ENCODE measurements around the gene TKFC. TPM values are rescaled to one million over a fixed set of nuclear protein-coding genes. Genes with fewer than 3 reads are reported as not detected.

TKFC gene
- total RNA-seq, 4 donors from 2014 or later = 12.9 to 24.2 (median 14.8) TPM

DNA sequence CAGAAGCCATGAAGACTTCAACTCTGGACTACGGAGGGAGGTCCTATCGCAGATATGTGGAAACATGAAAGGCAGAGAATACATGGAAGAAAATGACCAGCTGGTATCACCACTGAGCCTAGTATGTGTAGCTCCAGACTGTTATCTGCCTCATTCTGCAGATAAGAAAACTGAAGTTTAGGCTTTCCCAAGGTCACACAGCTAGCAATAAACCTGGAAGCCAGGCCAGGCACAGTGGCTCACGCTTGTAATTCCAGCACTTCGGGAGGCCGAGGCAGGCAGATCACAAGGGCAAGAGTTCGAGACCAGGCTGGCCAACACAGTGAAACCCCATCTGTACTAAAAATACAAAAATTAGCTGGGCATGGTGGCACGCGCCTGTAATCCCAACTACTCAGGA is 22.3 kb upstream of the TKFC start:
- peaks cover 92 to 100% (median 99%) of the 10 kb centered on the region in 4 donors for H3K36me3 ChIP-seq
- H3K9me3 ChIP-seq = no peaks in the 10 kb centered on the region
- 96% methylated on average over 8 of the region's 8 CpGs for WGBS
- intact Hi-C loops (cut with DNase I) = no loop called here
- DNase-seq (ENCODE audit: extremely low spot score) = no peak
- H3K27ac ChIP-seq (replicated peaks in 1 of 4) = no peak overlapping the region
- H3K4me1 ChIP-seq = no peaks in the 10 kb centered on the region
- no peak overlapping the region for H3K4me3 ChIP-seq
- no peak for TF ChIP-seq POLR2A (IDR thresholded peaks at IDR 0.05; ENCODE audit: low read depth)
- H3K27me3 ChIP-seq = no peaks in the 10 kb centered on the region

DNA sequence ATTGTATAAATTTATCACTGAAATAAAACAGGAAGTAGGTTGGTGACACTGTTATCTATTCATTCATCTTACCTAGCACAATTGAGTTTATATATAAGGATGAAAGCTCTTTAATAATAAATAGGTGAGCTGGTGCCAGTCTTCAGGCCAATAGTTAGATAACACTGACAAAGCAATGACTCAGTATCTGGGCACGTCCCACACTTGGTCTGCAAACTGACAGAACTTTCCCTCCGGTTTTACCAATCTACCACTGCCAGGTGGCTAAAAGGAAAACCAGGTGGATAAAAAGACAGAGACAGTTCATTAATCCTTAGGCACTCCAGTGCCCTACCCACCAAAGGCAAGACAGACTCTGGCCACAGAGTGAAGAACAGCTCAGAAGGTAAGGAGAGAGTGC is 17.8 kb upstream of the TKFC start:
- intact Hi-C loops (cut with DNase I) = no loop called here
- H3K4me1 ChIP-seq = no peaks in the 10 kb centered on the region
- WGBS = 71% methylated on average over 2 of the region's 2 CpGs
- TF ChIP-seq POLR2AphosphoS5 (IDR thresholded peaks at IDR 0.05) (no peak), EP300 (IDR thresholded peaks at IDR 0.05) (no peak), POLR2A (IDR thresholded peaks at IDR 0.05; ENCODE audit: low read depth) (no peak)
- TF ChIP-seq, protein P1, sequence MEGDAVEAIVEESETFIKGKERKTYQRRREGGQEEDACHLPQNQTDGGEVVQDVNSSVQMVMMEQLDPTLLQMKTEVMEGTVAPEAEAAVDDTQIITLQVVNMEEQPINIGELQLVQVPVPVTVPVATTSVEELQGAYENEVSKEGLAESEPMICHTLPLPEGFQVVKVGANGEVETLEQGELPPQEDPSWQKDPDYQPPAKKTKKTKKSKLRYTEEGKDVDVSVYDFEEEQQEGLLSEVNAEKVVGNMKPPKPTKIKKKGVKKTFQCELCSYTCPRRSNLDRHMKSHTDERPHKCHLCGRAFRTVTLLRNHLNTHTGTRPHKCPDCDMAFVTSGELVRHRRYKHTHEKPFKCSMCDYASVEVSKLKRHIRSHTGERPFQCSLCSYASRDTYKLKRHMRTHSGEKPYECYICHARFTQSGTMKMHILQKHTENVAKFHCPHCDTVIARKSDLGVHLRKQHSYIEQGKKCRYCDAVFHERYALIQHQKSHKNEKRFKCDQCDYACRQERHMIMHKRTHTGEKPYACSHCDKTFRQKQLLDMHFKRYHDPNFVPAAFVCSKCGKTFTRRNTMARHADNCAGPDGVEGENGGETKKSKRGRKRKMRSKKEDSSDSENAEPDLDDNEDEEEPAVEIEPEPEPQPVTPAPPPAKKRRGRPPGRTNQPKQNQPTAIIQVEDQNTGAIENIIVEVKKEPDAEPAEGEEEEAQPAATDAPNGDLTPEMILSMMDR (IDR thresholded peaks at IDR 0.05) = no peak
- no peak for DNase-seq (ENCODE audit: extremely low spot score)
- H3K27ac ChIP-seq (replicated peaks in 1 of 4) = no peak overlapping the region
- H3K9me3 ChIP-seq = no peaks in the 10 kb centered on the region
- H3K27me3 ChIP-seq = no peaks in the 10 kb centered on the region
- H3K4me3 ChIP-seq = no peak overlapping the region
- peaks cover 91 to 100% (median 96%) of the 10 kb centered on the region in 4 donors for H3K36me3 ChIP-seq

DNA sequence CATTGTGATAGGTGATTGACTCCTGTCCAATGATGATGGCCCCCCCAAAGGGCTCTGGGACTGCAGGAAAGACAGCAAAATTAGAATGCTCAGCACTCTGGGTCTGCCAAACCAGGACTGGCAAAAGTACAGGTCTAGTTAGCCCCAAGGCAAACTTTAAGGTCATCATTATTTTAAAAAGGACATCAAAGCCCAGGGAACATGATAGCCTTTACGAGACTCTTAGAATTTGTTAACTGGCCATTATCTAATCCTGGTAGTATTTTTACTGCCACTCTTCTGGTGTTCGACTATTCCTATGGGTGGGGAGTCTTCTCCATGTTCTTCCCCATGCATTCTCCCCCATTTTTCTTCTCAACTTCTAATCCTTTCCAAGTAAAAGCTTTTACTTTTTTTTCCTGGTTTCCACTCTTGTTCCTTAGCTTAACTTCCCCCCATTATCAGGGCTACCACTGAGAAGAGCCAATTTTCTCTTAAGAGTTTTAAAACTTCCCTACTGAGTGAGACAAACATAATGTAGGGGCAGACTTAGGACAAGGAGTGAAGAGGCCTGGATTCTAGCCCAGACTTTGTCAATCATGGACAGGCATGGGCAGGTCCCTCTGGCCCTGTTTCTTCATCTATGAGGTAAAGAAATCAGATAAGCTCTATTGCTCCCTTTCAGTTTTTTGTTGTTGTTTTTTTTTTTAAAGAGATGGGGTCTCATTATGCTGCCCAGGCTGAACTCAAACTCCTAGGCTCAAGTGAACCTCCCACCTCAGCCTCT is 7.2 kb upstream of the TKFC start:
- peaks cover 7 to 34% (median 20%) of the 10 kb centered on the region in 4 donors for H3K4me1 ChIP-seq
- no peaks in the 10 kb centered on the region for H3K27me3 ChIP-seq
- TF ChIP-seq EP300 (IDR thresholded peaks at IDR 0.05) (no peak), POLR2A (IDR thresholded peaks at IDR 0.05; ENCODE audit: low read depth) (no peak), POLR2AphosphoS5 (IDR thresholded peaks at IDR 0.05) (no peak)
- TF ChIP-seq, protein P1 (IDR thresholded peaks at IDR 0.05) = no peak
- no peak overlapping the region for H3K27ac ChIP-seq (replicated peaks in 1 of 4)
- 85% methylated on average over 2 of the region's 2 CpGs for WGBS
- no peak overlapping the region for H3K4me3 ChIP-seq
- peaks cover 87 to 93% (median 90%) of the 10 kb centered on the region in 4 donors for H3K36me3 ChIP-seq
- intact Hi-C loops (cut with DNase I) = no loop called here
- no peaks in the 10 kb centered on the region for H3K9me3 ChIP-seq
- no peak for DNase-seq (ENCODE audit: extremely low spot score)

DNA sequence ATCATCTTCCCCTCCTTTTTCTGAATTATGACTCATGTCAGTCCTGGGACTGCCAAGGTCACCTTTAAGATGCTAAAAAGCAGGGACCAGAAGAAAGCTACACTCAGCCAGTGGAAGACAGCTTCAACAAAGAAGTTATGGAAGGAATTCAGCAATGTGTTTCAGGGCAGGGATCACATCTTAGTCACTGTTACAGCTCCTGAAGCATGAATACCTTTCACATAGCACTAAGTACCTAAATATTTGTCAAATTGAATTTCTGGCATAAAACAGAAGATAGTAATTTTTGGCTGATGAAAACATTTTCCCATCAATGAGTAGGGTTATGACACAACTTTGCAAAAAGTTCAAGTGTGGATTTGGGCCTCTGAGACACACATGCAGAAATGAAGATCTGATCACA is 5.4 kb upstream of the TKFC start:
- no peak for DNase-seq (ENCODE audit: extremely low spot score)
- Histone ChIP-seq H3K36me3 (peaks cover 69 to 74% (median 72%) of the 10 kb centered on the region in 4 donors), H3K4me3 (no peak overlapping the region), H3K9me3 (no peaks in the 10 kb centered on the region), H3K4me1 (peaks cover 23 to 53% (median 34%) of the 10 kb centered on the region in 4 donors), H3K27me3 (no peaks in the 10 kb centered on the region), H3K27ac (replicated peaks in 1 of 4) (no peak overlapping the region)
- TF ChIP-seq POLR2A (IDR thresholded peaks at IDR 0.05; ENCODE audit: low read depth) = no peak
- intact Hi-C loops (cut with DNase I) = no loop called here

DNA sequence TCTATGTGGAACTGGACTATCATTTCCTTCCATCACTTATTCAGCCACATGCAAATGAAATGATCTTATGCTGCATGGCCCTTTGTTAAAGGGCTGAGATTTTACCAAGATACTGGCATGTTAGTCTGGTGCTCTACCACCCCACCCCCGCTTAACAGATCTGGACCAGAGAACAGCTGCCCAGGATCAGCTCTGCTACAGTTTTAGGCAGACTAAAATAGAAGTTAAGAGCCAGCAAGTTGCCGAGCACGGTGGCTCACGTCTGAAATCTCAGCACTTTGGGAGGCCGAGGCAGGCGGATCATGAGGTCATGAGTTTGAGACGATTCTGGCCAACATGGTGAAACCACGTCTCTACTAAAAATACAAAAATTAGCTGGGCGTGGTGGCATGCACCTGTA is 4.7 kb upstream of the TKFC start:
- no peak overlapping the region for H3K27ac ChIP-seq (replicated peaks in 1 of 4)
- no peak overlapping the region for H3K4me3 ChIP-seq
- peaks cover 23 to 53% (median 34%) of the 10 kb centered on the region in 4 donors for H3K4me1 ChIP-seq
- WGBS = 85% methylated on average over 9 of the region's 9 CpGs
- peaks cover 63 to 67% (median 65%) of the 10 kb centered on the region in 4 donors for H3K36me3 ChIP-seq
- no peaks in the 10 kb centered on the region for H3K27me3 ChIP-seq
- intact Hi-C loops (cut with DNase I) = no loop called here
- TF ChIP-seq EP300 (IDR thresholded peaks at IDR 0.05) = no peak
- TF ChIP-seq POLR2AphosphoS5 (IDR thresholded peaks at IDR 0.05) = no peak
- TF ChIP-seq POLR2A (IDR thresholded peaks at IDR 0.05; ENCODE audit: low read depth) = no peak
- TF ChIP-seq, protein P1 (IDR thresholded peaks at IDR 0.05) = no peak
- no peak for DNase-seq (ENCODE audit: extremely low spot score)
- no peaks in the 10 kb centered on the region for H3K9me3 ChIP-seq

Measured in esophagus muscularis mucosa (tissue), 4 donors.